ACC112 (cell line): ENCODE data around the gene RPL28.

ENCODE experiments used
- H2AFZ ChIP-seq: fragments of 200-600 bp; sonication (generic); one replicate; pipeline ENCODE4 v1.6.0; 2017; ENCODE audit warnings: antibody characterized with exemption, low read length; ENCODE audit not compliant: unreplicated experiment
- H3K27ac ChIP-seq: fragments of 200-600 bp; sonication (generic); 2 replicates; pipeline ENCODE4 v1.5.1; 2014; ENCODE audit warnings: low read depth, mild to moderate bottlenecking, antibody characterized with exemption, low read length, moderate library complexity
- H3K27me3 ChIP-seq: fragments of 200-600 bp; sonication (generic); 2 replicates; pipeline ENCODE4 v1.6.1; 2014; ENCODE audit warnings: mild to moderate bottlenecking, antibody characterized with exemption, low read length, moderate library complexity, mixed read lengths; ENCODE audit not compliant: insufficient read depth
- H3K36me3 ChIP-seq: fragments of 200-600 bp; sonication (generic); 2 replicates; pipeline ENCODE4 v1.6.1; 2016; ENCODE audit warnings: mild to moderate bottlenecking, antibody characterized with exemption, low read length, moderate library complexity, mixed read lengths; ENCODE audit not compliant: insufficient read depth
- H3K4me1 ChIP-seq: fragments of 200-600 bp; sonication (generic); one replicate; pipeline ENCODE4 v1.6.1; 2016; ENCODE audit warnings: low read length, mixed read lengths; ENCODE audit not compliant: insufficient read depth, unreplicated experiment, control insufficient read depth
- H3K4me3 ChIP-seq: fragments of 200-600 bp; sonication (generic); 2 replicates; pipeline ENCODE4 v1.5.1; 2014; ENCODE audit warnings: mild to moderate bottlenecking, low read depth, low read length
- H3K79me2 ChIP-seq: fragments of 200-600 bp; sonication (generic); one replicate; pipeline ENCODE4 v1.6.0; 2016; ENCODE audit warnings: low read length; ENCODE audit not compliant: control insufficient read depth, unreplicated experiment, insufficient read depth

The RPL28 gene

DNA sequence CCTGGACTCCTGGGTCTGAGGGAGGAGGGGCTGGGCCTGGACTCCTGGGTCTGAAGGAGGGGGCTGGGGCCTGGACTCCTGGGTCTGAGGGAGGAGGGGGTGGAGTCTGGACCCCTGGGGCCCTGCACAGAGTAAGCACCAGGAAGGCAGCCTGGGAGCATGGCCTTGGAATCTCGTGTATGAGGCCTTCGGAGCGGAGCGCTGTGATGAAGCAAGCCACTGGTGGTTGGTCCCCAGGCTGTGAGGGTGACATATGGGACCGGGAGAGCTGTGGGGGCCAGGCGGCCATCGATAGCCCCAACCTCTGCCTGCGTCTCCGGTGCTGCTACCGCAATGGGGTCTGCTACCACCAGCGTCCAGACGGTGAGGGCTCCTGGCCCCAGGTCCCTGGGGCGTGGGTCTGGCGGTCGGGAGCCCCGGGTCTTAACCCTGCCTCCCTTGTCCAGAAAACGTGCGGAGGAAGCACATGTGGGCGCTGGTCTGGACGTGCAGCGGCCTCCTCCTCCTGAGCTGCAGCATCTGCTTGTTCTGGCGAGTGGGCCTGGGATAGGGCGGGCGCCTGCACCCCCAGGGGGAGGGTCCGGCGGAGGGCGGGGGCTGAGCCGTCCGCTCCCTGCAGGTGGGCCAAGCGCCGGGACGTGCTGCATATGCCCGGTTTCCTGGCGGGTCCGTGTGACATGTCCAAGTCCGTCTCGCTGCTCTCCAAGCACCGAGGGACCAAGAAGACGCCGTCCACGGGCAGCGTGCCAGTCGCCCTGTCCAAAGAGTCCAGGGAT, 8.2 kb upstream of the RPL28 start:
- Histone ChIP-seq H3K27me3 (no peaks in the 10 kb centered on the region), H3K4me3 (no peak overlapping the region), H2AFZ (no peak overlapping the region)

DNA sequence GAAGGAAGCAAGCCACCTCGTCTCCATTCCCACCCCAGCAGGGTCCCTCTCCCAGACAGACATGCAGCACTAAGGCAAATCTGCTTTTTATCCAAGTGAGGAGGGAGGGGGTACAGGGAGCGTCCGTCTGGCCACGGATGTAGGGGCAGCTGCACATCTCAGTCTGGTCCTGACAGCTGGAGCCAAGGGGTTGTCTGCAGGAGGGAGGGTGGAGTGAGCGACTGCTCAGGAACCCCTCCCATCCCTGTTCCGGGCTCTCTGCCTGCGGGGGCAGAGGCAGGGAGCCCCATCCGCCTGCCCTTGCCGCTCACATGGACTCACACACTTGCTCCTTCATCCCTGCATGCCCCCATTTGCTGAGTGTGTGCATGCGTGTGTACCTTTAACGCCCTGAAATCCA, 6.6 kb upstream of the RPL28 start:
- Histone ChIP-seq H3K36me3 (no peaks in the 10 kb centered on the region), H3K4me1 (no peaks in the 10 kb centered on the region)

More for the DNA sequence above, 8.2 kb upstream of the RPL28 start:
- Histone ChIP-seq H3K4me1 (peaks cover 8% of the 10 kb centered on the region), H3K36me3 (no peaks in the 10 kb centered on the region), H3K27ac (no peak overlapping the region), H3K79me2 (no peaks in the 10 kb centered on the region)

DNA sequence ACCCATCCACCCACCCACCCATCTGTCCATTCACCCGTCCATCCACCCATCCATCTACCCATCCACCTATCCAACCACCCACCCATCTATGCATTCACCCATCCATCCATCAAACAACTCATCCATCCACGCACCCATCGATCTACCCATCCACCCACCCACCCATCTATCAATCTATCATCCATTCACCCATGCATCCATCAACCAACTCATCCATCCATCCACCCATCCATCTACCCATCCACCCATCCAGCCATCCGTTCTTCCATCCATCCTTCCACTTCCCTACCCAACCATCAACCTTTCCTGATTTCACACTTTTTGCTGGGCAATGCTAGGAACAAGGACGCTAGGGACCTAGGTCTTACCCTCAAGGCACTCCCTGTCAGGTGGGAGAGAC, 3.7 kb upstream of the RPL28 start:
- H3K4me1 ChIP-seq, result no peaks in the 10 kb centered on the region
- no peak overlapping the region for H2AFZ ChIP-seq
- no peak overlapping the region for H3K27ac ChIP-seq
- peaks cover 12% of the 10 kb centered on the region for H3K79me2 ChIP-seq
- H3K4me3 ChIP-seq, result no peak overlapping the region
- peaks cover 3% of the 10 kb centered on the region; the same call in 1 of the 2 replicates for H3K36me3 ChIP-seq
- H3K27me3 ChIP-seq, result no peaks in the 10 kb centered on the region

More for the DNA sequence above, 6.6 kb upstream of the RPL28 start:
- no peaks in the 10 kb centered on the region for H3K79me2 ChIP-seq
- H3K27ac ChIP-seq, result no peak overlapping the region
- no peak overlapping the region for H2AFZ ChIP-seq
- H3K4me3 ChIP-seq, result no peak overlapping the region
- H3K27me3 ChIP-seq, result no peaks in the 10 kb centered on the region

DNA sequence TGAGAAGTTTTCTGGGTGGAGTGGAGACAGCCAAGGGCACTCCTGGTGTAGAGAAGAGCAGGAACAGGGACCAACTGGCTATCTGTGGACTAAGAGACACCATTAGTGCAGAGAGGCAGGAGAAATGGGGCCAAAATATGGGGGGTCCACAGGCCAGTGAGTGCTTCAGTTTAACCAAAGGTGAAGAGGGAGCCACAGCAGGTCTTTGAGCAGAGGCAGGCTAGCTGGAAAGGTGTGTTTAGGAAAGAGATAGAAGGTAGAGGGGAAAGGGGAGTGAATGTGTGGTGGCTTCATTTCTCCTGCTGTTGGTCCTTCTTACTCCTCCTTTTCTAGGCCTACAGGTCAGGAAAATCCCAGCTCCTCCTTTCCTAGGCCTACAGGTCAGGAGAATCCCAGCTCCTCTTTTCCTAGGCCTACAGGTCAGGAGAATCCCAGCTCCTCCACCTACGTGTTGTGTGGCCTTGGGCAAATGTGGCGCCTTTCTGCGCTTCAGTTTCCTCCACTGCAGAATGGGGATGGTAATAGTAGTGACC, 3.1 kb upstream of the RPL28 start:
- H3K27ac ChIP-seq, result no peak overlapping the region
- no peak overlapping the region for H3K4me3 ChIP-seq

DNA sequence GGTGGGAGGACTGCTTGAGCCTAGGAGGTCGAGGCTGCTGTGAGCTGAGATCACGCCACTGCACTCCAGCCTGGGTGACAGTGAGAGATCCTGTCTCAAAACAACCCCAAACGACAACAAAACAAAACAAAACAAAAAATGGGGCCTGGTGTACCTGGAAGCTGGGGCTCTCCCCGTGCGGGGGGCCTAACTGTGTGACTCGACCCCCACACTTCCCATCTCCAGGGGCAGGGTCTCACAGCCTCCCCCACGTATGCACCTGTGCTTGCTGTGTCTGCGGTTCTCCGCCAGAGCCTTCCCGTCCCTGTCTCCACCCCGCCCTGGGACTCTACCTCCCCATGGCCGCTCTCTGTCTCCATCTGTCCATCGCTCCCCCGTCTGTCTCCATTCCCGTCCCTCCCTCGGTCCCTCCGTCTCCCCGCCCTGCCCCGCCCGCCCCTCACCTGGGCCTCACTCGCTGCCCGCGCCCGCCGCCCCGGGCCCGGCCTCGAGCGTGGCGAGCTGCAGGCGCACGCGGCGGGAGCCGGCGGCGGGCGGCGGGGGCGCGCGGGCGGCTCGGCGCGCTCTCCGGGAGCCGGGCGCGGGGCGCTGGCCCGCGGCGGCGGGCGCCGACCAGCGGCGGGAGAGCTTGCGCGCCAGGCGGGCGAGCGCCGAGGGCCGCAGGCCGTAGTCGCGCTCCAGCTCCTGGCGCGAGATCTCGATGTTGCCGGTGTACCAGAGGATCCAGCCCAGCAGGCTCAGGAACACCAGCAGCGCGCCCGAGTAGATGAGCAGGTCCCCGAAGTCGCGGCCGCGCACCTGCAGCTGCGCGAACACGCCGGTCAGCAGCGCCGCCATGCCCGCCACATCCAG, 2.2 kb upstream of the RPL28 start:
- Histone ChIP-seq H3K4me3 (peak overlapping the region; percentile 84), H3K79me2 (peaks cover 27% of the 10 kb centered on the region), H3K36me3 (peaks cover 13% of the 10 kb centered on the region; the same call in 1 of the 2 replicates), H3K4me1 (peaks cover 14% of the 10 kb centered on the region), H3K27ac (no peak overlapping the region), H3K27me3 (no peaks in the 10 kb centered on the region), H2AFZ (peak overlapping the region; percentile 6)

More for the DNA sequence above, 3.1 kb upstream of the RPL28 start:
- peaks cover 18% of the 10 kb centered on the region for H3K79me2 ChIP-seq
- no peaks in the 10 kb centered on the region for H3K27me3 ChIP-seq
- no peak overlapping the region for H2AFZ ChIP-seq
- H3K4me1 ChIP-seq, result peaks cover 5% of the 10 kb centered on the region
- H3K36me3 ChIP-seq, result peaks cover 6% of the 10 kb centered on the region; the same call in 1 of the 2 replicates

DNA sequence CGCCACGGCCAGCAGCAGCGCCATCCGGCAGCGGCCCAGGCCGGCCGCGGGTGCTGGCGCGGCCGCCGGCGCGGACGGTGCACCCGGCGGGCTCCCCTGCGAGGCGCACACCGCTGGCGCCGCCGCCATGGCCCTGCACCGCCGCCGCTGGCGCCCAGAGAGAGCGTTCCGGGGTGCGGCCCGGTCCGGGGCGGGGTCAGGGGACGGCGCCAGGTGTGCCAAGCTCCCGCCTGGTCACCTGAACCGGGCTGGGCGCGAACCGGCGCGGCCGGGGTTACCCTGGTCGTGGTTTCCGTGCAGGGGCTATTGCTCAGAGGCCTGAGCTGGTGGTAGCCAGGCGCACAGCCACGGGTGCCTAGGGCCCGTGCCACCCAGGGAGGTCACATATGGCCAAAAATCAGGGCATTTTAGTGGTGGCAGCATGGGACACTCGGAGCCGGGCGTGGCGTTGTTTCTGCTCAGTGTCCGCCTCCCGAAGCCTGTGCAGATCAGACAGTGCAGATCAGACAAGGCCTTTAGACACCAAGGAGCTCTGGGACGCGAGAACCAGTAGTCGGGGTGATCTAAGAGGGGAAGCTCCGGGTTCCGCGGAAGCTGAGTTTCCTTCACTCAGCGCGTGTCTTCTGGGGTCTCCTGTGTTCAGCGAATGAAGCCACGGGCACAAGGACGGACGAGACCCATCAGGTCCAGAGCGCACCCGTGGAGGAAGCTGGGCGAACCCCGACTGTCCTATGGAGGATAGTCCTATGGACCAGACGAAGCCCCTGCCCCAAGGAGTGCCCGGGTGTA, 1.4 kb upstream of the RPL28 start, which contains the start of gene TMEM238:
Gene TMEM238 (minus strand): TSS at position 162 of the 789 bp plus-strand sequence. CDS start 33 bp downstream, at position 129.
- Histone ChIP-seq H3K36me3 (peaks cover 15% of the 10 kb centered on the region; the same call in 1 of the 2 replicates), H3K27ac (peak within 1 kb of the TSS; percentile 82; the same call in 1 of the 2 replicates), H3K27me3 (no peaks in the 10 kb centered on the region), H3K4me1 (peaks cover 14% of the 10 kb centered on the region), H2AFZ (peak within 1 kb of the TSS; percentile 6), H3K79me2 (peaks cover 35% of the 10 kb centered on the region), H3K4me3 (peak within 1 kb of the TSS; percentile 84)

DNA sequence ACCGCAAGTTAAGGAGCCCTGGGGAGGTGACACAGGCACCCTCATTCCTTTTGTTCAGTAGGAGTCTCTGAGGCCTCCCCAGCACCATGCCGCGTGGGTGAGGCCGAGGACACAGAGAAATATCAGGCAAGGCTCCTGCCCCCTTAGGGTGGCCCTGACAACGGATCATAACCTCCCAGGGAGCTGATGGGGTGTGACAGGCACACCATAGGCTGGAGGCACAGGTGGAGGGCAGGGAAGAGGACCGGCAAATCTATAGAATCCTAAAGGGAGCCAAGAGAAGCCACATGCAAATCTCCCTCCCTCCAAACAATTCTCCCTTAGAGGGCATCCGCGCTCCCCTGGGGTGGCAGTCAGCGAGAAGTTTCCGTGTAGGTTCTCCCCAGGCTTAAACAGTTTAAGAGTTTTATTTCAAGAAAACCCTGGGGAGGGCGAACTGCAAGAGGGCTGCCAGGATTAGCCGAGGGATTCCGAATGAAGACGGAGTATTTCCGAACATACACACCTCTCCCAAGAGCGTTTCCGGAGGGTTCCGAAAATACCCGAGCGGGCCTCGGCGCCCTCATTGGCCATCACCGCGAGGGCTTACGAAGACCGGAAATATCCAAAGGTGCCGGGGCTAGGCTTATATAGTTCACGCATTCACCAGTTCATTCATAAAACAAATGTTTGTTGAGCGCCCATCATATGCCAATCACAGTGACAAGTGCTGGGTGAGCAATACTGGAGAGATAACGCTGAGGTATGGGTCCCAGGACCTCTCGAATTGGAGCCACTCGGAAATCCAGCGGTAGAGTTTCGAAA, 610 bp upstream of the RPL28 start:
- H2AFZ ChIP-seq, result no peak overlapping the region
- H3K79me2 ChIP-seq, result peaks cover 42% of the 10 kb centered on the region
- peaks cover 14% of the 10 kb centered on the region for H3K4me1 ChIP-seq

DNA sequence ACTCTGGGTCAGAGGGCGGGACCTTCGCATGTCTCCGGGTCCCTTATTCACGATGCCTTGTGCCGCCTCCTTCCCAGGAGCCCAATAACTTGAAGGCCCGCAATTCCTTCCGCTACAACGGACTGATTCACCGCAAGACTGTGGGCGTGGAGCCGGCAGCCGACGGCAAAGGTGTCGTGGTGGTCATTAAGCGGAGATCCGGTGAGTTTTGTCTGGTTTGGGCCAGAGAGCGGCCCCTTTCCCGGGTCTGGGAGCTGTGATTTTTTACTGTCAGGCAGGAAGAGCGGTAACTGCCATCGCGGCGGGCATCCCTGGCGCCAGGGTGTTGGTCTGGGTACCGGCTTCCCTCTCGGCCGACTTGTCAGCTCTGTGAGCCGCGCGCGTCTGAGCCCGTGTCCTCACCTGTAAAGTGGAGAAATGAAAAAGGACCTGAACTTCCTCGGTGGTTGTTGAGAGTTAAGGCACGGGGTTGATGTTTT, 800 bp downstream of the RPL28 start:
- no peaks in the 10 kb centered on the region for H3K27me3 ChIP-seq
- peaks cover 45% of the 10 kb centered on the region for H3K79me2 ChIP-seq
- peak overlapping the region; percentile 84 for H3K4me3 ChIP-seq
- H3K27ac ChIP-seq, result peak overlapping the region; percentile 37; the same call in 1 of the 2 replicates
- peaks cover 27% of the 10 kb centered on the region; the same call in 1 of the 2 replicates for H3K36me3 ChIP-seq
- no peak overlapping the region for H2AFZ ChIP-seq
- H3K4me1 ChIP-seq, result peaks cover 14% of the 10 kb centered on the region

More for the DNA sequence above, 610 bp upstream of the RPL28 start:
- H3K27ac ChIP-seq, result peak overlapping the region; percentile 82
- H3K27me3 ChIP-seq, result no peaks in the 10 kb centered on the region
- peaks cover 19% of the 10 kb centered on the region; the same call in 1 of the 2 replicates for H3K36me3 ChIP-seq
- H3K4me3 ChIP-seq, result peak overlapping the region; percentile 84

DNA sequence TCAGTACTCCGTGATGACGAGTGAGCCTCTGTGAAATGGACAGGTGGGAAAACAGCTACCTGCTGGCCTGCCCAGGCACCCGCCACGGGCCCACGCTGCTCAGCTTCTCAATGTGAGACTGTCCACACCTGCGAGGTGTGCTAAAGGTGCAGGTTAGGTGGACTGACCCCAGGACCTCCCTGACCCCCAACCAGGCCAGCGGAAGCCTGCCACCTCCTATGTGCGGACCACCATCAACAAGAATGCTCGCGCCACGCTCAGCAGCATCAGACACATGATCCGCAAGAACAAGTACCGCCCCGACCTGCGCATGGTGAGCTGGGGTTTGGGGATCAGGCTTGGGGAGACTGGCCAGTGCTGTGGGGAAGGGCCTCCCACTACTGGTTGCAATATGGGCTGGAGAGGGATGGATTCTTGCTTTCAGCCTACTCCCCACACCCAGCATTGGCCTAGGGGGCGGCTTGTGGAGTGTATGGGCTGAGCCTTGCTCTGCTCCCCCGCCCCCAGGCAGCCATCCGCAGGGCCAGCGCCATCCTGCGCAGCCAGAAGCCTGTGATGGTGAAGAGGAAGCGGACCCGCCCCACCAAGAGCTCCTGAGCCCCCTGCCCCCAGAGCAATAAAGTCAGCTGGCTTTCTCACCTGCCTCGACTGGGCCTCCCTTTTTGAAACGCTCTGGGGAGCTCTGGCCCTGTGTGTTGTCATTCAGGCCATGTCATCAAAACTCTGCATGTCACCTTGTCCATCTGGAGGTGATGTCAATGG, 2.2 kb downstream of the RPL28 start:
- Histone ChIP-seq H3K4me1 (peaks cover 14% of the 10 kb centered on the region), H3K79me2 (peaks cover 45% of the 10 kb centered on the region), H3K27ac (no peak overlapping the region), H2AFZ (no peak overlapping the region), H3K36me3 (peaks cover 27% of the 10 kb centered on the region; the same call in 1 of the 2 replicates), H3K27me3 (no peaks in the 10 kb centered on the region), H3K4me3 (peak overlapping the region; percentile 84)
